HL-60 (cell line): Measurements from ENCODE around the gene OR2F2.

ENCODE experiments used
- CTCF ChIP-seq: IDR thresholded peaks from one replicate; pipeline ENCODE4 v1.5.1; 2011; ENCODE audit warnings: low read length, control low read depth, inconsistent platforms; ENCODE audit not compliant: insufficient read depth
- POLR2AphosphoS5 ChIP-seq: IDR thresholded peaks from 2 replicates; pipeline ENCODE4 v1.6.1; 2012; ENCODE audit warnings: low read depth
- REST ChIP-seq: IDR thresholded peaks from 2 replicates; pipeline ENCODE4 v1.6.1; 2012; ENCODE audit warnings: low read depth; ENCODE audit not compliant: insufficient replicate concordance
- SPI1 ChIP-seq: IDR thresholded peaks from 2 replicates; pipeline ENCODE4 v1.6.1; 2012; ENCODE audit warnings: low read depth, mild to moderate bottlenecking, borderline replicate concordance

- TF ChIP-seq REST (no peak), CTCF (no peak), POLR2AphosphoS5 (no peak), SPI1 (no peak)
Observed at GRCh38 chr7:143945423-143945822, 10.4 kb downstream of the OR2F2 start.
